Right renal cortex interstitium (tissue), 3 donors: Measurements from ENCODE around the gene CDC123. TPM values are rescaled to one million over a fixed set of nuclear protein-coding genes. Genes with fewer than 3 reads are reported as not detected.
"Not testable (repeated sequence)": the region's sequence is repeated elsewhere in the genome, so short reads cannot be mapped to it uniquely, and the experiment has no call there.

ENCODE experiments used
- DNase-seq, 3 donors: peaks; one replicate each; pipeline ENCODE4 v3.0.0-alpha.2; 2013; ENCODE audit warnings: low read depth in 3 of 3, low spot score in 2 of 3
- polyA plus RNA-seq, 3 donors: library from polyadenylated mRNA; unstranded; fragments of 120-200 nt; gene quantifications; one replicate each; pipeline ENCODE4 v1.2.1, GENCODE V29; 2013; ENCODE audit not compliant: insufficient read length in 3 of 3

The CDC123 gene
- polyA plus RNA-seq, 3 donors: 136 to 140 (median 137) TPM

DNA sequence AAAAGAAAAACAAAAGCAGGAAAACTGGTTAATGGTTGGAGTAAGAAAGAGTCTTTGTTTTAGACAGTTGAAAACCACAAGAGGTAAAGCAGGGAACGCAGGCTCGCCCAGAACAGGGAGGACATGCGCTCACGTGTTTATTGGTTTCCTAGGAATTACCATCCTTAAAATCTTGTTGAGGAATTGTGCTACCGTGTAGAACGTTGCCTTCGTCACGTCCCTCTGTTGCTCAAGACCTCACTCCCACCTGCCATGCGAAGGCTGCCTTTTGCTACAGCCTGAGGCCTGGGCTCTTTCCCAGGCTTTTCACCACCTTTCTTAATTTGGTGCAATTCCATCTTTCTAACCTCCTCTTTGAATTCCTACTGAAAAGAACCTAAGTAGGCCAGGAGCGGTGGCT is 91.8 kb downstream of the CDC123 start:
- DNase-seq: no peak

DNA sequence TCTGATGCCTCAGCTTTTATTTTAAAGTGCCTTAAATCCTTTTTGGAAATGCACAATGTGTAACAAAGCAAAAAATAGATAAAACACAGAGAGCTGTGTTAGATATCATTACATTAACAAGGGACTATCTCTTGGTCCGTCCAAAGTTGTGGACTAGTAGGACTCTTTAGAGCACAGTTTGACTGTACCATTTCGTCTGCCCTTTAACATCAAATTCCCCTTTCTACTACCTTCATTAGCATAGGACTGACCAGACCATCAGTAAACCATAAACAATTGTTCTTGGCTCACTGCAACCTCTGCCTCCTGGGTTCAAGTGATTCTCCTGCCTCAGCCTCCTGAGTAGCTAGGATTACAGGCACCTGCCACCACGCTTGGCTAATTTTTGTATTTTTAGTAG is 101.8 kb downstream of the CDC123 start:
- DNase-seq: not testable (repeated sequence)

- DNase-seq: no peak
Observed at GRCh38 chr10:12299222-12299965, 103.4 kb downstream of the CDC123 start.

Other genes with a start within 250 kb of the CDC123 start
- 10 to 100 TPM; 38.4 to 45.4 (median 39.2) TPM for gene UPF2, start 153.4 kb upstream of the CDC123 start, polyA plus RNA-seq
- gene DHTKD1, start 127.2 kb upstream of the CDC123 start, polyA plus RNA-seq: 10 to 100 TPM; 30.9 to 33.6 (median 31.4) TPM
- gene SEC61A2, start 66.5 kb upstream of the CDC123 start, polyA plus RNA-seq: 10 to 100 TPM; 11.8 to 15.0 (median 12.8) TPM
- 10 to 100 TPM; 84.3 to 91.6 (median 87.6) TPM for gene NUDT5, start 297 bp upstream of the CDC123 start, polyA plus RNA-seq
- gene CAMK1D, start 153.4 kb downstream of the CDC123 start, polyA plus RNA-seq: 10 to 100 TPM in 2 of 3 donors, 1 to 10 TPM in 1; 9.9 to 10.7 (median 10.4) TPM